ENCODE data around the gene PUDP.

PUDP gene

GRCh38 chrX:7116081-7116480 is 31.9 kb downstream of the PUDP start:
- H3K27ac ChIP-seq, result no peak overlapping the region
- TF ChIP-seq CTCF (conservative IDR thresholded peaks at IDR 0.05), result no peak

GRCh38 chrX:7115557-7115956 is 32.4 kb downstream of the PUDP start:
- TF ChIP-seq CTCF (conservative IDR thresholded peaks at IDR 0.05), result no peak
- H3K27ac ChIP-seq, result no peak overlapping the region

GRCh38 chrX:7112071-7112470 is 35.9 kb downstream of the PUDP start:
- no peak for TF ChIP-seq CTCF (conservative IDR thresholded peaks at IDR 0.05)

GRCh38 chrX:7111518-7111917 is 36.4 kb downstream of the PUDP start:
- TF ChIP-seq CTCF (conservative IDR thresholded peaks at IDR 0.05), result no peak
- no peak overlapping the region for H3K27ac ChIP-seq

More at GRCh38 chrX:7112071-7112470, 35.9 kb downstream of the PUDP start:
- H3K27ac ChIP-seq, result no peak overlapping the region

- no peak overlapping the region for H3K27ac ChIP-seq
- TF ChIP-seq CTCF (conservative IDR thresholded peaks at IDR 0.05), result no peak
These were observed 37.1 kb downstream of the PUDP start for GRCh38 chrX:7110821-7111276.

- TF ChIP-seq CTCF (conservative IDR thresholded peaks at IDR 0.05), result no peak
- no peak overlapping the region for H3K27ac ChIP-seq
These were observed 37.8 kb downstream of the PUDP start for GRCh38 chrX:7109838-7110793.

- H3K27ac ChIP-seq, result no peak overlapping the region
- no peak for TF ChIP-seq CTCF (conservative IDR thresholded peaks at IDR 0.05)
These were observed 38.9 kb downstream of the PUDP start for GRCh38 chrX:7109049-7109531.
